ENCODE results near the gene KIAA1958. TPM values are rescaled to one million over a fixed set of nuclear protein-coding genes. Genes with fewer than 3 reads are reported as not detected.

Gene KIAA1958
- total RNA-seq, 4 donors from 2014 or later, result 1.3 to 4.0 (median 2.6) TPM

GRCh38 chr9:112493393-112494137 lies 6.9 kb downstream of the KIAA1958 start:
- in situ Hi-C loops (cut with MboI; ENCODE audit: low sequenced_read_pairs in 4 of 4), result no loop called here
- Histone ChIP-seq H3K9me3 (peaks cover 0 to 21% (median 10%) of the 10 kb centered on the region in 3 donors), H3K36me3 (peaks cover 0 to 13% of the 10 kb centered on the region in 2 donors), H3K27me3 (no peaks in the 10 kb centered on the region), H3K27ac (no peak overlapping the region), H3K4me3 (no peak overlapping the region), H3K4me1 (no peaks in the 10 kb centered on the region)
- ATAC-seq, result no peak
- DNase-seq, result no peak
- TF ChIP-seq POLR2A (IDR thresholded peaks at IDR 0.05) (no peak), CTCF (IDR thresholded peaks at IDR 0.05 in 4 of 5, conservative IDR thresholded peaks at IDR 0.05 in 1 of 5) (no peak)
- intact Hi-C loops (cut with DNase I; ENCODE audit: low total_unique reads), result no loop called here

- intact Hi-C loops (cut with DNase I; ENCODE audit: low total_unique reads), result no loop called here
- no peak overlapping the region for H3K27ac ChIP-seq
- peaks cover 0 to 21% (median 10%) of the 10 kb centered on the region in 3 donors for H3K9me3 ChIP-seq
- in situ Hi-C loops (cut with MboI; ENCODE audit: low sequenced_read_pairs in 4 of 4), result no loop called here
- ATAC-seq (no peak), DNase-seq (no peak)
- peaks cover 0 to 13% of the 10 kb centered on the region in 2 donors for H3K36me3 ChIP-seq
- TF ChIP-seq POLR2A (IDR thresholded peaks at IDR 0.05) (no peak), CTCF (IDR thresholded peaks at IDR 0.05 in 4 of 5, conservative IDR thresholded peaks at IDR 0.05 in 1 of 5) (no peak)
- H3K4me3 ChIP-seq, result no peak overlapping the region
- no peaks in the 10 kb centered on the region for H3K4me1 ChIP-seq
- H3K27me3 ChIP-seq, result no peaks in the 10 kb centered on the region
These were observed 7.5 kb downstream of the KIAA1958 start for GRCh38 chr9:112494153-112494552.

- no peak for DNase-seq
- peaks cover 0 to 21% (median 10%) of the 10 kb centered on the region in 3 donors for H3K9me3 ChIP-seq
- peaks cover 0 to 13% of the 10 kb centered on the region in 2 donors for H3K36me3 ChIP-seq
- in situ Hi-C loops (cut with MboI; ENCODE audit: low sequenced_read_pairs in 4 of 4) (no loop called here), intact Hi-C loops (cut with DNase I; ENCODE audit: low total_unique reads) (no loop called here)
- no peak overlapping the region for H3K27ac ChIP-seq
- H3K27me3 ChIP-seq, result no peaks in the 10 kb centered on the region
- no peak for ATAC-seq
- TF ChIP-seq CTCF (IDR thresholded peaks at IDR 0.05 in 4 of 5, conservative IDR thresholded peaks at IDR 0.05 in 1 of 5) (no peak), POLR2A (IDR thresholded peaks at IDR 0.05) (no peak)
- H3K4me1 ChIP-seq, result no peaks in the 10 kb centered on the region
- H3K4me3 ChIP-seq, result no peak overlapping the region
These were observed 9.0 kb downstream of the KIAA1958 start for GRCh38 chr9:112495614-112496013.

GRCh38 chr9:112496074-112496722 lies 9.6 kb downstream of the KIAA1958 start:
- H3K4me1 ChIP-seq, result no peaks in the 10 kb centered on the region

More at GRCh38 chr9:112496074-112496722, 9.6 kb downstream of the KIAA1958 start:
- ATAC-seq, result no peak
- Histone ChIP-seq H3K36me3 (peaks cover 0 to 13% of the 10 kb centered on the region in 2 donors), H3K4me3 (no peak overlapping the region), H3K27ac (no peak overlapping the region), H3K9me3 (peaks cover 0 to 21% (median 10%) of the 10 kb centered on the region in 3 donors), H3K27me3 (no peaks in the 10 kb centered on the region)
- no peak for DNase-seq
- TF ChIP-seq POLR2A (IDR thresholded peaks at IDR 0.05) (no peak), CTCF (IDR thresholded peaks at IDR 0.05 in 4 of 5, conservative IDR thresholded peaks at IDR 0.05 in 1 of 5) (no peak)
- in situ Hi-C loops (cut with MboI; ENCODE audit: low sequenced_read_pairs in 4 of 4), result no loop called here
- intact Hi-C loops (cut with DNase I; ENCODE audit: low total_unique reads), result no loop called here

Data from gastrocnemius medialis (tissue), 4 donors.